HG03571 (cell line): ENCODE measurements around the gene PRRG2.

ENCODE experiments used
- ATAC-seq: cut with Tn5 transposase; IDR thresholded peaks from one replicate; pipeline ENCODE4 v1.9.1; 2021; ENCODE audit not compliant: unreplicated experiment

The PRRG2 gene

DNA sequence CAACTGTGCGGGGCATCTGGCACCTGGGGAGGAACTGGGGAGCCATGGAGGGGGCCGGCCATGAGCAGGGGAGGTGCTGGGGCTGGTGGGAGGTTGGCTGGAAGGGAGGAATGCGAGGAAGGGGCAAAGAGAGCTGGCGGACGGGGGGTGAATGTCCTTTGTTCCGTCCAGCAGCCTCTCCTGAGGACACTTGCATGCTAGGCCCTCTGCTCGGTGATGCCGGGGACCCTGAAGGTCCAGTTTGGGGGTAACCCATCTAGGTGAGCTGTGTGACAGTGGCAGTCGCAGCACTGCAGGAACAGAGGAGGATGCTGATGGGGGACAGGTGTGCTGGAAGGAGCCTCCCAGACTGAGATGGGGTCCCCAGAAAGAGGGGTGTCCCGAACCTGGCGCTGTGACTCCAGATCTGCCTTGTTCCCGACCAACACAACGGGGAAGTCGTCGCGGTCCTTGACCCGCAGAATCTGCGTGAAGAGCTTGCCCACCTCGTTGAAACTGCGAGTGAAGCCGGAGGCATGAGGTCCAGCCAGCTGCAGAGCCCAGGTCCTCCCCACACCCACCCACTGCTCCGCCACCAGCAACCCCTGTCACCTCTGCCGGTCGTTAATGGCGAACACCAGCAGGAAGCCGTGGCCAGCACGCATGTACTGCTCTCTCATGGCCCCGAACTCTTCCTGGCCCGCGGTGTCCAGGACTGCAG is 55.3 kb downstream of the PRRG2 start:
- ATAC-seq: no peak

DNA sequence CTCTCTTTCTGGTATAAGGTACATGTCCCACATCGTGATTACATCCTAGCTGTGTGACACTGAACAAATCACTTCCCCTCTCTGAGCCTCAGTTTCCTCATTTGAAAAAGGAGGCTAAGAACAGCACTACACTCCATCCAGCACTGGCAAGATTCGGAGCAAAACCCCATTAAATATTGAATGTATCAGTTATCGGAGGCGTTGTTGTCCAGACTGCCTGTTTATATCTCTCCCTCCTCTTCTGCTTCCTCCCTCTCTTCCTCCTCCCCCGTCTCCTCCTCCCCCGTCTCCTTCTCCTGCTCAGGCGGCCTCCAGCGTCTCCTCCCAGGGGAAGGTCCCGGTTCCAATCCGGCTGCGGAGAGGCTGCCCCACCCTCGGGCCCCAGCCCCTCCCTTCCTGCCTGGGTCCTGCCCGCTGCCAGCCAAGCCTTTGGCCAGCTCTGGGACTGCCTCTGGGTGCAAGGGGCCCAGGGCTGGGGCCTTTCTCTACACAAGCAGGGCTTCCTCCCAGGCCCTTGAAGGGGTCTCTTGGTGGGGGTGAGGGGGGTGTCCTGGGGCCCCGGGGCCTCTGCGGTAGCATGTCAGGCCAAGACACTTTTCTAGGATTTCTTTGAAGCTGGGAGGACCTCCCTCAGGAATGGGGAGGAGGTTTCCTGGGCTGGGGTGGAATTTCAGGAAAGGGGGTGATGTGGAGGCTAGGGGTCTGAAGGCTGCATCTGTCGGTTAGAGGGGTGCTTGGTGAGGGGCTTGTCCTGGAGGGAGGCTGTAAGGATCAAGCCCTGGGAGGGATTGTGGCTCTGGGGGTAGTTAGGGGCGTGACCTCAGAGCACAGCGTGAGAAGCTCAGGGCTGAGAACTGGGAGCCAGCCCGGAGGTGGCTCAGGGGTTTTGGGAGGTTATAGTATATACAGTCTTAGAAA is 57.0 kb downstream of the PRRG2 start:
- ATAC-seq: no peak

DNA sequence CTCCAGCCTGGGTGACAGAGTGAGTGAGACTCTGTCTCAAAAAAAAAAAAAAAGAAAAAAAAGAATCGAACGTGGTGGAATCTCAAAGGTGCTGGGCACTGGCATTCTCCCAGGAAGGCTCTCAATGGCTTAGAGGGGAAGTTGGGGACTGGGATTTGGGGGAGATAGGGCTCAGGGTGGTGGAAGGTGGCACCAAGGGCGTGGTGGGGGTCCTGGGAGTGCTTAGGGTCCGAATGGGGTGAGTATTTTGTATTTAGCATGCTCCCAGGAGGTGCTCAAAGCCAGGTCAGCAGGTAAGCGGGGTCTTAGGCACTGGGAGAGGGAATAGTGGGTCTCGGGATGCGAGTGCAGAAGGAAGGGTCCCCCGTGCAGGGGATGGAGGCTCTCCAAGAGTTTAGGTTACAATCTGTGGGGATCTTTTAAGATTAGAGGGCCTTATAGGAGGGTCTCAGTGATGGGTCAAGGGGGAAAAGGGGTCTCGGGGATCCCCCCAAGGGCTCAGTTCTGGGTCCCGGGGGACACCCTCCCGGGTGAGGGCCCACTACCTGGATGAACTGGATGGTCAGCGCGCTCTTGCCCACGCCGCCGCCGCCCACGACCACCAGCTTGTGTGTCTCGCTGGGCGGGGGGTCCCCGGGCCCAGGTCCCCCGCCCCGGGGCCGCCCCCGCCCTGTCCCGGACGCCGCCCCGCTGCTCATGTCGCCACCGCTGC is 58.4 kb downstream of the PRRG2 start:
- no peak for ATAC-seq

DNA sequence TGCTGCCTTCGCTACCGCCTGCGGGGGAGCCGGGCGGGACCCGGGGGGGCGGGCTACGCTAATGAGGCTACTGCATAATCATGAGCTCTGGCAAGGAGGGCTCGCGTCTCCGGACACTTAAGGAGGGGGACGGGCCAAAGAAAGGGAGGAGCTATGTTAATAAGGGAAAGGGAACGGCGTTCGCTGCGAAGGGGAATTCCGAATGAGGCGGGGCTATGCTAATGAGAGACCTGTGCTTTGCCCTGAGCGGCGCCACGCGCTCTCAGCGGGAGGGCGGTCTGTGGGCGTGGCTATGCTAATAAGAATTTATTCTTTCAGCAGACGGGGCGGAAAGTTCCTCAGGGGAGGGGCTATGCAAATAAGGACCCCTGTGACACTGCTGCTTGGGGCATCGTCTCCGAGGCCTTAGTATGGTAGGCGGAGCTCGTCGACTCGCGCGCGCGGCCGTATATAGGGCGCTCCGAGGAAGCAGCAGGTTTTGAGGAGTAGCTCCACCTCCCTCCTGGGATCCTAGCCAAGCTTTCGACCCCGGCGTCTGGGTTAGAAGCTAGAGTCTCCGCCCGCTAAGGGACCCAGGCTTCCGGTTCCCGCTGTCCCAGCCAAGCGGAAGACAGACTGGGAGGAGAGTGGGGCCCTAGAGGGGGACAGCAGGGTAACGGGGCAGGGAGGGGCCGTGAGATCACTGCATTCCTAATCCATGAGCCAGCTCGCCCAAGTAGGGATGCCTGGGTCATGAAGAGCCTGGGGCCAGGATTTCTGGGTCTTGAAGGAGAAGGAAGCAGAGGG is 59.2 kb downstream of the PRRG2 start, which contains the start of gene RRAS:
RRAS (minus strand) TSS at position 31 of the 786 bp plus-strand sequence. CDS start 45 bp downstream, outside the sequence.
- ATAC-seq: peak; percentile 60
